D721Med (cell line): Measurements from ENCODE around the gene NDC1.
A peak's percentile ranks its signal among the peaks of the same experiment; 100 is the strongest.
"Not testable (repeated sequence)": the region's sequence is repeated elsewhere in the genome, so short reads cannot be mapped to it uniquely, and the experiment has no call there.

Experiments
- DNase-seq: peaks from one replicate; pipeline ENCODE4 v3.0.0; 2011; ENCODE audit warnings: low spot score; ENCODE audit not compliant: insufficient read length
- FAIRE-seq: peaks from 2 replicates; lab custom pipeline; 2011; peaks lifted over from hg19 to GRCh38; lab: Jason Lieb, UNC
- TF ChIP-seq, protein P1 (sequence below): IDR thresholded peaks from 2 replicates; pipeline ENCODE4 v1.5.1; 2012; ENCODE audit warnings: mild to moderate bottlenecking, control low read depth; ENCODE audit not compliant: insufficient read depth; ENCODE audit errors: missing control alignments

NDC1 gene

GRCh38 chr1:53766194-53766742, 71.8 kb downstream of the NDC1 start:
- no peak for DNase-seq
- TF ChIP-seq, protein P1, sequence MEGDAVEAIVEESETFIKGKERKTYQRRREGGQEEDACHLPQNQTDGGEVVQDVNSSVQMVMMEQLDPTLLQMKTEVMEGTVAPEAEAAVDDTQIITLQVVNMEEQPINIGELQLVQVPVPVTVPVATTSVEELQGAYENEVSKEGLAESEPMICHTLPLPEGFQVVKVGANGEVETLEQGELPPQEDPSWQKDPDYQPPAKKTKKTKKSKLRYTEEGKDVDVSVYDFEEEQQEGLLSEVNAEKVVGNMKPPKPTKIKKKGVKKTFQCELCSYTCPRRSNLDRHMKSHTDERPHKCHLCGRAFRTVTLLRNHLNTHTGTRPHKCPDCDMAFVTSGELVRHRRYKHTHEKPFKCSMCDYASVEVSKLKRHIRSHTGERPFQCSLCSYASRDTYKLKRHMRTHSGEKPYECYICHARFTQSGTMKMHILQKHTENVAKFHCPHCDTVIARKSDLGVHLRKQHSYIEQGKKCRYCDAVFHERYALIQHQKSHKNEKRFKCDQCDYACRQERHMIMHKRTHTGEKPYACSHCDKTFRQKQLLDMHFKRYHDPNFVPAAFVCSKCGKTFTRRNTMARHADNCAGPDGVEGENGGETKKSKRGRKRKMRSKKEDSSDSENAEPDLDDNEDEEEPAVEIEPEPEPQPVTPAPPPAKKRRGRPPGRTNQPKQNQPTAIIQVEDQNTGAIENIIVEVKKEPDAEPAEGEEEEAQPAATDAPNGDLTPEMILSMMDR: no peak
- FAIRE-seq: no peak

DNA sequence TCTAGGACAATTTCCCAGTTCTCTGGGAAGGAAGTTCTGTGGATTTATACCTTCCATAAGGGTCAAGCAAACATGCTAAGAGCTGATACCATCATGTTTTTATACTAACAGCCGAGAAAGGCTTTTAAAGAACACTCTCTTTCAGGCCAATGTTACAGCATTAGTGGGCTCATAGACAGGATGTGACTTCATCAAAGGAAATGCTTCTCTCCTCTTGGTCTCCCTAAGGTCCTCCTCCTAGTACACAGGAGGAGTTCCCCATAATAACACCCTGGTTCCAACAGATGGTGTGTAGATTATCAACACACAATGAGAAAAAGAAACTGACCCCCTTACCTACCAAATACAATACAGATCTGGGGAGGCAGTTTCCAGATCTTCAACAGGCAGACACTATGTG, 72.4 kb downstream of the NDC1 start:
- DNase-seq (no peak), FAIRE-seq (no peak)
- TF ChIP-seq, protein P1: no peak

DNA sequence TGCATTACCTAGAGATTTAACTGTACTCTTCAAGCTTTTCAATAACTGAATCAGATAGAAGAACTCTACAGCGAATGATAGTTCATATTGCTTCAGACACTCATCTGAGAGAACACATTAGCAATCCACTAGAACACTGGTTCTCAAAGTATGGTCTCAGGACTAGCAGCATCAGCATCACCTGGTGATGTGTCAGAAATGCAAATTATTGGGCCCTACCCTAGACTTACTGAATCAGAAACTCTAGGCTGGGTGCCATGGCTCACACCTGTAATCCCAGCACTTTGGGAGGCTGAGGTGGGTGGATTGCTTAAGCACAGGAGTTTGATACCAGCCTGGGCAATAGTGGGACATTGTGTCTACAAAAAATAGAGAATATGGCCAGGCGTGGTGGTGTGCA, 74.2 kb downstream of the NDC1 start:
- TF ChIP-seq, protein P1: no peak
- FAIRE-seq: no peak
- DNase-seq: no peak

DNA sequence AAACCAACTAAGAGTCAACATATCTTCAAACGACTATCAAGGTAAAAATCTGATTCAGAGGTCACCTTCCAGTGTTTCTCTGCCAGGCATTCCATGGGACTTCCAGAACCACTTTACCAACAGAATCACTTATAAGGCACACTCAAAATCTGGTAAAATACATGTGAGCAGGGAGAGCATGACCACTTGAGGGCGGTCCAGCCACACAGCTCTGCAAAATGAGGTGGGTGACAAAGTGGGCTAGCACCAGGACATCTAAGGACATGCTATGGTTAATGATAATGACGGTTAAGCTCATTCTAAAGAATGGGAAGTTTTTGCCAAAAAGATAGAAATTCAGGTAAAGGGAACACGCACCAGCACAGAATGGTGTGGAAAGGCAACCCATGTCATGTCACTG, 74.6 kb downstream of the NDC1 start:
- DNase-seq (no peak), FAIRE-seq (no peak)
- TF ChIP-seq, protein P1: no peak

DNA sequence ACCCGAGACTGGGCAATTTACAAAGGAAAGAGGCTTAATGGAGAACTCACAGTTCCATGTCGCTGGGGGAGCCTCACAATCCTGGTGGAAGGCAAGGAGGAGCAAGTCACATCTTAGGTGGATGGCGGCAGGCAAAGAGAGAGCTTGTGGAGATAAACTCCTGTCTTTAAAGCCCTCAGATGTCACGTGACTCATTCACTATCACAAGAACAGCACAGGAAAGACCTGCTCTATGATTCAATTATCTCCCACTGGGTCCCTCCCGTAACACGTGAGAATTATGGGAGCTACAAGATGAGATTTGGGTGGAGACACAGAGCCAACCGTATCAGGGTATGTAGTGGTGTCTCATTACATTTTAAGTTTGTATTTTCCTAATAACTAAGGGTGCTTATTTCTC, 77.6 kb downstream of the NDC1 start:
- DNase-seq, FAIRE-seq: not testable (repeated sequence)

GRCh38 chr1:53755874-53756273, 82.2 kb downstream of the NDC1 start:
- no peak for FAIRE-seq
- DNase-seq: no peak
- TF ChIP-seq, protein P1: no peak

DNA sequence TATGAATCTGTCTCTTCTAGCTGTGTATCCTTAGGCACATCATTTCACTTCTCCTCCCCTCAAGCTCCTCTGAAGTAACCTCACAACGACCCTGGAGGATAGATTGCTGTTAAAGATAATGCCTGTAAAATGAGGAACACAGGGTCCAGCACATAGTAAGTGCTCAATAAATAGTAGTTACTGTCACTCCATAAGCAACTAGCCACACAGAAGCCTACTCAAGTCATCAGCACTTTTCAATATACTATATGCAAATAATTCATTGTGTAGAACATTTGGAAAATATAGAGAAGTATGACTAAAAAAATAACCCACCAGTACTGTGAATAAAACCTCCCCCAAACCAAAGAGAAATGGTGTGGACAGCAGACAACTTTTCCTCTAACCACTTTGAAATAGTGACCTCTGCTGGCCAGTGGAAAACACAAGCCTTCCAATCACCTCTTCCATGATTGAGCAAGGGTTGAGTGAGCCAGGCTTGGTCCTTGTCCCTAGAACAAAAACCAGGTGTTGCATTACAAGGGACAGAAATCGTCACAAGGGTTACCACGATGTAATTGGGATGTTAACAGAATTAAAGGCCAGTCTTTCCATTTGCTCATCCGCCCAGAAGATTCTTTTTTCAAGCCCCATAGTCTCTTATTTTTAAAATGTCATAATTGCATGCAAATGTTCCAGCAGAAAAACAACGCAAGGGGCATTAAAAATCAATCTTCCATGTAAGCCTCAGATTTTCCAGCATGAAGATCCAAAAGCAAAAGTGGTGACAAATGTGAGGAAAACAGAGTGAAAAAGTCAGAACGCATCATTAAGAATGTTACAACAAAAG, 83.4 kb downstream of the NDC1 start:
- no peak for FAIRE-seq
- no peak for DNase-seq
- TF ChIP-seq, protein P1: peak; percentile 64
